Measurements from ENCODE around the gene TNFAIP1. TPM values are rescaled to one million over a fixed set of nuclear protein-coding genes. Genes with fewer than 3 reads are reported as not detected.
"Not testable (repeated sequence)": the region's sequence is repeated elsewhere in the genome, so short reads cannot be mapped to it uniquely, and the experiment has no call there.

The TNFAIP1 gene, protein sequence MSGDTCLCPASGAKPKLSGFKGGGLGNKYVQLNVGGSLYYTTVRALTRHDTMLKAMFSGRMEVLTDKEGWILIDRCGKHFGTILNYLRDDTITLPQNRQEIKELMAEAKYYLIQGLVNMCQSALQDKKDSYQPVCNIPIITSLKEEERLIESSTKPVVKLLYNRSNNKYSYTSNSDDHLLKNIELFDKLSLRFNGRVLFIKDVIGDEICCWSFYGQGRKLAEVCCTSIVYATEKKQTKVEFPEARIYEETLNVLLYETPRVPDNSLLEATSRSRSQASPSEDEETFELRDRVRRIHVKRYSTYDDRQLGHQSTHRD
- 25.7 and 30.5 TPM in 2 replicates for total RNA-seq (2014; rRNA removed; shearing (Covaris generic))

DNA sequence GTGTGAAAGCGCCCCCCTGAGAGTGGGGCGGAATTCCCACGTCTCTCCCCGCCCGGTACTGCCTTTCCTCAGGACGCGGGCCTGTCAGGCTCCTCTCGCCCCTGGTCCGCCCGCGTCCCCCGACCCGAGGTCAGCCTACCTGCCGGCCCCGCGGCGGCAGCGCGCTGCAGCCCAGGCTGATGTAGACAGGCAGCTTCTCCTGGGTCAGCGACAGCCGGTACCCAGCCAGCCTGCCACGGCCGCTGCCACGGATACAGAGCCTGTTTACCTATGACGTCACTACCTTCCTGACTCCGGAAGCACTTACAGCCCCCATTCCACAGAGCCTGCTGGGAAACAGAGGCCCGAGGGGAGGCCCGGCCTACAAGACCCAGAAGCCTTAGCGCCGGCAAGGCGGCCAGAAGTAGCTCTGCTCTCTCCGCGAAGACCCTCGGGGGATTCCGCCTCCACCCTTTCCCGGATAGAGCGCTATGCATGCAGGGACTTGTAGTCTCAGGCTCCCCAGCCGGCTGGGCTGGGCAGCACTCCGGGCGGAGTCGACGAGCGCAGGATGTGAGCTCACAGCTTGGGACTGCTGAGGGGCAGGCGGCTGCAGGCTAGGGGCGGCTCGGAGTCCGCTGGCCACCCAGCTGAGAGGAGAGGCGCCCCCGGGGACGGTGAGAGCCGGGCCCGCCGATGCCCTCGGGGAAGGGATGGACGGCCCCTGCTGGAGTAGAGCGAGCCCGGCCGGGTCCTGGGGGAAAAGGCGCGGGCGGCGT, at the start of gene TNFAIP1, which contains the start of gene IFT20:
Gene TNFAIP1, plus strand, starts transcription at position 561 of the 758 bp plus-strand sequence. CDS start 3,761 bp downstream, outside the sequence.
Gene IFT20, minus strand, starts transcription at position 272 of the 758 bp plus-strand sequence. CDS start 3,487 bp downstream, outside the sequence.
- DNase-seq (ENCODE audit: low read depth), result peak; percentile 99

DNA sequence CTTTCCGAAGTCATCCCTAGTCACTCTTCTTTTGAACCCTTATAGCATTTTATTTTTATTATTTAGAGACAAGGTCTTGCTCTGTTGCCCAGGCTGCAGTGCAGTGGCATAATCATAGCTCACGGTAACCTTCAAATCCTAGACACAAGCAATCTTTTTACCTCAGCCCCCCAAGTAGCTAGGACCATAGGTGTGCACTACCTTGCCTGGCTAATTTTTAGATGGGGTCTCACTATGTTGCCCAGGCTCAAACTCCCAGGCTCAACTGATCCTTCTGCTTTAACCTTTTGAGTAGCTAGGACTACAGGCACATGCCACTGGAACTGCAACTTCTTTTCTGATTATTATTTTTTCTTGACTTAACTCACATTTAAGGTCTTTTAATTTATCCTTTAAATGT, 49.6 kb upstream of the TNFAIP1 start:
- no peak for DNase-seq (ENCODE audit: low read depth)

DNA sequence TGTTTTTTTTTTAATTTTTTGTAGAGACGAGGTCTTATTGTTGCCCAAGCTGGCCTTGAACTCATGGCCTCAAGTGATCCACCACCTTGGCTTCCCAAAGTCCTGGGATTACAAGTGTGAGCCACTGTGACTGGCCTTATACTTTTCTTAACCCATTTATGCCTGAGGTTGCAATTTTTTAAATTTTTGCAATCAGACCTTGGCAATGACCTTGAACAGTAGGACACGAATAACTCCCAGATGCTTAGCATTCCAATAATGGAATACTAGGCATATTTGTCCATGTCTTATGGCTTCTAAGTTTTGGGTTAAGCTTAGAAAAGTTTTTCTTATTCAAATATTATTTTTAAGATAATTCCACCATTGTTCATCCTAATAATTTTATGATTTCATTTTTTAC, 44.9 kb upstream of the TNFAIP1 start:
- no peak for DNase-seq (ENCODE audit: low read depth)

DNA sequence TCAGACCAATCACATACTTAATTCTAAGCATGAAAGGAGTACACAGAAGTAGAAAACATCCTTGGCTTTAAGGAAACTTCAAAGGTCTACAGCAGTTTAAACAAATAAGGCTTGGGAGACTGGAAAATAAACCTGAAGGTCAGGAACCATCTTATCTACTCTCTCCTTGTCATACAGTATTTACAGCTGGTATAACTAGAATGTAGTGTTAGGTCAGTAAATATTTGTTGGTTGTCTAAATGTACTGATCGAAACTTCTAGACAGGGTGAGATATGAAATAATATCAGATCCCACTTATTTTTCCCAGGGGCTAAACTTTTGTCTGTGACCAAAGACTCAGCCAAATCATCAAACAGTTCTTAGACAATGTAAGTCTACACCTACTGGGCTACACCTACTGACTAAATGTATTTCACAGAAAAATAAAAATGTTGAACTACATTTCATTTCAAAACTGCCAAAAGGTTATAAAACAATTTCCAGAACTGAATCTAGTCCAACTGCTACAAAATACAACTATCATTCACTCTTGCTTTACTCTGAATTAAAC, 43.7 kb upstream of the TNFAIP1 start:
- no peak for DNase-seq (ENCODE audit: low read depth)

DNA sequence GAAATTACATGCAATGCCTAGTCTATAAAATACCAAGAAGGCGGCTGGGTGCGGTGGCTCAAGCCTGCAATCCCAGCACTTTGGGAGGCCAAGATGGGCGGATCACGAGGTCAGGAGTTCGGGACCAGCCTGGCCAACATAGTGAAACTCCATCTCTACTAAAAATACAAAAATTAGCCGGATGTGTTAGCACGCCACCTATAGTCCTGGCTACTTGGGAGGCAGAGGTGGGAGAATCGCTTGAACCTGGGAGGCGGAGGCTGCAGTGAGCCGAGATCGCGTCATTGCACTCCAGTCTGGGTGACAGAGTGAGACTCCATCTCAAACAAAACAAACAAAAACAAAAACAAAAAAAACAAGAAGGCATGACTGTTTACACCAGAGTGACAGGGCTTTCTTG, 42.7 kb upstream of the TNFAIP1 start:
- not testable (repeated sequence) for DNase-seq (ENCODE audit: low read depth)

DNA sequence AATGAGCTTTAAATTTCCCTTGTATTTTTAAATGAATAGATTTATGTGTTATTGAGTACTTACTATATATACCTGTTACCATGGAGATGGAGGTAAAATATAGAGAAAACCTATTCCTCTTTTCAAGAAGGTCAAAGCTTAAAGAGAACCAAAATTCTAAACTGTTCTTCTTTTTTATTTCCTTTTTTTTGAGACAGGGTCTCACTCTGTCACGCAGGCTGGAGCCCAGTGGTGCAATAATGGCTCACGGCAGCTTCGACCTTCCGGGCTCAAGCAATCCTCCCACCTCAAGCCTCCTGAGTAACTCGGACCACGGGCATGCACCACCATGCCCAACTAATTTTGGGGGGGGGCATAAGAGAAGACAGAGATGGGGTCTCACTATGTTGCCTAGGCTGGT, 41.6 kb upstream of the TNFAIP1 start:
- no peak for DNase-seq (ENCODE audit: low read depth)

DNA sequence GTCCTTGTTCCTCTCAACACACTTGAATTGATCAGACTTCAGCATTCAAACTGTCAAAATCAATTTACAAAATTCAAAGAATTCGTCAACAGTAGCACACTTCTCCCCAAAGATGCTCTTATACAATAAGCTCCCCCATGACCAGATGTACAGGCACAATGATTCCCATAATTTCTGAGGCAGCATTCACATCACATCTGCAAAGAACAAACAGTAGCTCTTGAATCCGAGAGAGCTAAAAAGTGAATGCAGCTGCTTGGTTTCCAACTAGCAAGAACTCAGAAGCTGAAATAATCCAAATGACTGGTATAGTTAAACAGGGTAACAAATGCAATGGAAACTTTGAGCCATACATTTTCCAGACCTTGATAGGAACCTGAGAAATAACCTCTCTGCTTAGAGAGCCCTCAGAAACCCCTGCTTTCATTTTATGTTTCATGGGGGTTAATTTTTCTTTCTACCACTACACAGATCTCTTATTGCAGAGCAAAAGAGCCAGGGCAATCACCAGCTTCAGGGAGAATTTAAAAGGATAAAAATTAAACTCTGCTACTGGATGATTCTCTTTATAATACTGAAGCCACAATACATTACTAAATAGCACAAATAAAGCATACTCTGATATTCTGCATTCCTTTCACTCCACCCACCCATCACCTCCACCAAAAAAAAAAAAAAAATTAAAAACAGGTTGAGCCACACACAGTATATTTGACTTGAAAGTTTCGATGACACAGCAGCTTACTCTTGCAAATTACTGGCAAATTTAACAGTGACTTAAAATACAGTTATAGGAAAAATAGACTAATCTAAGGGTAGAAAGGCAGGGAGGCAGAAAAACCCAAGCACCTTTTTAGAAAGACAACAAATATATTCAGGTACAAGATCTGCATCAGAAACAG, 39.6 kb upstream of the TNFAIP1 start:
- DNase-seq (ENCODE audit: low read depth), result no peak

DNA sequence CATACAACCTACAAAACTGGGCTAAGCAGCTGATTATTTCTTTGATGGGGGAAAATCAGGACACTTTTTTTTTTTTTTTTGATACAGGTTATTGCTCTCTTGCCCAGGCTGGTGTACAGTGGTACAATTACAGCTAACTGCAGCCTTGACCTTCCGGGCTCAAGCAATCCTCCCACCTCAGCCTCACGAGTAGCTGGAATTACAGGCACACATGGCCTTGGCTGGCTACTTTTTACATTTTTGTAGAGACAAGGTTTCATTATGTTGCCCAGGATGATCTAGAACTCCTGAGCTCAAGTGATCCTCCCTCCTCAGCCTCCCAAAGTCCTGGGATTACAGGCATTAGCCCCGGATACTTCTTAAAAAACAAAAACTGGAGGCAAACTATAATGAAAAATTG, 37.1 kb upstream of the TNFAIP1 start:
- no peak for DNase-seq (ENCODE audit: low read depth)

DNA sequence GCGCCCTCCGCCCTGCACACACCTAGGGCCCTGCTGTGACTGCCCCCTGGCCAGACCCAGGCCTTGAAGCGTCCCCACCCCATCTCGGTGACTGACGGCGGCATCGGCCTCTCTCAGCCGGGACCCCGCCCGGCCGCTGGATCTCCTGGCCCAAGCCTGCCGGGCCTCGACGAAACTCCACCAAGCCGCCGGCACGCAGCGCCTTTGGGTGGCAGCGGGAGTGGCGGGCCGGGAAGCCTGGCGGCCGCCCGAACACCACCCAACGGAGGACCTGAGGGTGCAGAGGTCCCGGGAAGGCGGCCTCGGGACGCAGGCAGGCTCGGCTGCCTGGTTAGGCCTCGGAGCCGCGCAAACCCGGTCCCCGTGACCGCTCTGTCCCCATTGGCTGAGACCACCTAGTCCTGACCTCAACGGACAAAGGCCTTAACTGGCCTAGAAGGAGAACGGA, 28.6 kb upstream of the TNFAIP1 start:
- DNase-seq (ENCODE audit: low read depth), result no peak

DNA sequence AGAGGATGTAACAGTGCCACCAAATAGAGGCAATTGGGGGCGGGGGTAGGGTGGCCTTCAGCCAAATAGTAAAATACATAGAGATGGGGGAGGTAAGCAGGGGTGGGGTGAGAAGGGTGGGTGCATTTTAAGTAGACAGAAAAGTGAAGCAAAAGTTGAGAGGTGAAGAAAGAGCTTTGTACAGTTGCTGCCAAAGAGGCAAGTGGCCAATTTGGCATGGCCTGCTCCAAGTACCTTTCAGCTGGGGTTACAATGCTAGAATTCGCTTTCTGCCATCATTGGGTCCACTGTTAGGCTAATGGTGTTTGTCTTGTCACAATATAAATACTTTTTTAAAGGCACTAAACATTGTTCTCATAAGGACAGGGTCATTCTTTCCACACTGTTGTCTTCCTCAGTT, 21.7 kb upstream of the TNFAIP1 start:
- DNase-seq (ENCODE audit: low read depth), result no peak

DNA sequence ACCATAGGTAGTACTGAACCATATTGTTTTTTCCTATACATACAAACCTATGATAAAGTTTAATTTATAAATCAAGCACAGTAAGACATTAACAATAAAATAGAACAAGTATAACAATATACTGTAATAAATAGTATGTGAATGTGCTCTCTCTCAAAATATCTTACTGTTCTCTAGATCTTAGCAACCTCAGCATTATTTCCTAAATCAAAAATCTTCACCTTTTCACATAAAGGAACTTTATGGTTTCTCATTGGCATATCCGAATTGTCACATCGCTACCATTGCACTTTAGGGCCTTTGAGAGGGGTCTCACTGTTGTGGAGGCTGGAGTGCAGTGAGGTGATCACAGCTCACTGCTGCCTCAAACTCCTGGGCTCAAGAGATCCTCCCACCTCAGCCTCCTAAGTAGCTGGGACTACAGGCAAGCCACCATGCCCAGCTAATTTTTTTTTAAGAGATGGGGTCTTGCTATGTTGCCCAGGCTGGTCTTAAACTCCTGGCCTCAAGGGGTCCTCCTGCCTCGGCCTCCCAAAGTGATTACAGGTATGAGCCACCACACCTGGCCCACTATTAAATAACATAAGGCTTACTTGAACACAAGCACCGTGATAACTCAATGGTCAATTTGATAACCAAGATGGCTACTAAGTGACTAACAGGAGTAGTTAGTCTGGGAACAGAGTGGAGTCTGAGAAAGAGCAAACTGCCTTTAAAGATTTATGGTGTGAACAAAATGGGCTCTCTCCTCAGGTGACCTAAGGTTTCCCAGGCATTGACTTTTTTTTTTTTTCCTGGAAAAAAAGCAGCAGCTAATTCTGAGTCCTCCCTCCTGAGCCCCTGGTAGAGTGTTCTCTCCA, 19.5 kb upstream of the TNFAIP1 start:
- no peak for DNase-seq (ENCODE audit: low read depth)

DNA sequence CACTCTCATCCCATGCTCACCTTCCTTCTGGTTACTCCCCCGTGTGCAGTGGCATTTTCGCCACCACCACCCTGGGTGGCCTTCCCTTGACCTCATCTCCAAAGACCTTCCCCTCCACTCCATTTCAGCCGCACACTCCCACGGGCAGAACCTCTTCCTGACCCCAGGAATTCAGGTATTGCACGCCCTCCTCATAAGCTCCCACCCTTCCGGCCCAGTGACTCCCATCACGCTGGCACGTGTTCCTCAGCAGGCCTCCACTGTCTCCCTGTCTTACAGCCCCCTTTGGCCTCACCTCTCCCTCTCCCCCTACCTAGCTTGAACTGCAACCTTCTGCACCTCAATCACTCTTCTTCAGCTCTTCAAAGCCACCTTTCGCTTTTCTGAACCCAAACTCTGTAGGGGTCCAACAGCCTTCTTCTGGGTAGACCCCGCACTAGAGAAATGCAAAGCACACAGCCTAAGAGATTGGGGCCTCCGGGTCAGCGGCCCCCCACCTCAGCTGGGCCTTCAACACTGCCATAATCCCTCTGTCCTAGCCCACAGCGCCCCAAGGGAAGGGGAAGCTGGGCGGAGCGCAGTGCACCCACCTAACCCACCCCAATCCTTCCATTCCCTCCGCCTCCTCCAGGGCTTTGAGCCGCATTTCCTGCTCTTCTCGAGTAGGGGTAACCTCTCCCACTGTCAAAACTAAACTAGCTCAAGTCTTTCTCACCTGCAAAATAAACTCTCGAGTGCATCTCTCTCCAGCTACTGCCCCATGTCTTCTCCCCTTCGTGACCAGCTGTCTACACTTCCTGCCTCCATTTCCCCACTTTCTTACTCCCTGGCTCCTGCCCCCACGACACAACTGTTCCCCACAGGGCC, 18.2 kb upstream of the TNFAIP1 start:
- DNase-seq (ENCODE audit: low read depth), result no peak

DNA sequence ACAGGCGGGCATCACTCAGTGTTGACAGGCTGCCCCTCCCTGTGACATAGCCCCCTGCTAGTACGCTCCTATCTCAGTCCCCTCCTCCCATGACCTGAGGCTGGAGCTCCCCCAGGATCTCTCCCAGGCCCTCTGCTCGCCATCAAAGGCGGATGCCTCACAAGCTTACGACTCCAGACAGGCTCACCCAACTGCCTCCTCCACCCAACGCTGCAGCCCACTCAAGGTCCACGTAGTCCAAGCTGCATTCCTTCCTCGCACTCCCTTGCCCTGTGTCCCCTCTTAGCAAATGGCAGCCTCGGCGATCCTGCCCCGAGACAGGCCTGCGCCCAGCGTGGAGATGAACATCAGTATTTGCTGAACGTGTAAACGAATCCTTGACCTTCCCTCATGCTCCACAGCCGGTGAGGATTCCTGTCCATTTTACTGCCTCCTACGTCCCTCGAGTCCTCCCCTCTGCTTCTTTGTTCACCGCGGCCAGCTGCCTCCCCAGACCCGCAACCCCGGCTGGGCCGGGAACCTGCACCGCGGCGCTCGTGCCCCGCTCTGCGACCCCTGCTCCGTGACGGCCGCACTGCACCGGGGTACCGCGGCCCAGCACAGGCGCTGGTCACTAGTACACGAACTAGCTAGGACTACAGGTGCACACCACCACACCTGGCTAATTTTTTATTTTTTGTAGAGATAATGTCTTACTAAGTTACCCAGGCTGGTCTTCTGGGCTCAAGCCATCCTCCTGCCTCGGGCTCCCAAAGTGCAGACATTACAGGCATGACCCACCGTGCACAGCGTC, 17.4 kb upstream of the TNFAIP1 start:
- DNase-seq (ENCODE audit: low read depth), result no peak

DNA sequence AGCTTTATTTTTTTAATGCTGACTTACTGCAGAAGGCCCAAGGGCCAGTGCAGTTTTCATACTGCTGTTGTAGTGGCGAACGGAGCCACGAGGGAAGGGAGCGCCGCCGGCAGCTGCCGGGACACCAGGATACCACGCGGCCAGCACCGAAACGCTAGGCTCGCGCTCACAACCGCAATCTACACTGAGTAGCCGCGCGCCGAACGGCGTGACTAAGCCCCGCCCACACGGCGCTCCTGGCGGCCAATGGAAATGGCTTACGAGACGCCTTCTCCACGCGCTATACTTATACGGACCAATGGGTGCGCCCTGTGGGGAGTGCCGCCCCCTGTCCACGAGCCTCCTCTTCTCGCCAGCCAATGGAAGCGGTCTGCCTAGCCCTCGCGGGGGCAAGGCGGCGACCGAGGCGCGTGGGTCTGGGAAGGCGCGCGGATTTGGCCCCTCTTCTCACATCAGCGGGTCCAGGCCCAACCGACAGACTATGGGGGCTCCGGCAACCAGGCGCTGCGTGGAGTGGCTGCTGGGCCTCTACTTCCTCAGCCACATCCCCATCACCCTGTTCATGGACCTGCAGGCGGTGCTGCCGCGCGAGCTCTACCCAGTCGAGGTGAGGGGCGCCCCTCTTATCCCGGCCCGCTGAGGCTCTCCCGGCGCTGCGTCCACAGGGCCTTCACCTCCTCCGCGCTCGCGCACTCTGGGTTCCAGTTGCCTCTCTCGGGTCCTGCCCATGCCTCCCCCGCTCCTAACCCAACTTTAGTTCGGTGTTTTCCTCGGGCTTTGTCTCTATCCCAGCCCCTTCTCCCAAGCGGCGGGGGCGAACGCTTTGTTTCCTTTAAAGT, 16.6 kb upstream of the TNFAIP1 start, which contains the start of gene TMEM97:
Gene TMEM97, plus strand, starts transcription at position 442 of the 839 bp plus-strand sequence. Its CDS starts 40 bp downstream, at position 482.
- peak; percentile 96 for DNase-seq (ENCODE audit: low read depth)

DNA sequence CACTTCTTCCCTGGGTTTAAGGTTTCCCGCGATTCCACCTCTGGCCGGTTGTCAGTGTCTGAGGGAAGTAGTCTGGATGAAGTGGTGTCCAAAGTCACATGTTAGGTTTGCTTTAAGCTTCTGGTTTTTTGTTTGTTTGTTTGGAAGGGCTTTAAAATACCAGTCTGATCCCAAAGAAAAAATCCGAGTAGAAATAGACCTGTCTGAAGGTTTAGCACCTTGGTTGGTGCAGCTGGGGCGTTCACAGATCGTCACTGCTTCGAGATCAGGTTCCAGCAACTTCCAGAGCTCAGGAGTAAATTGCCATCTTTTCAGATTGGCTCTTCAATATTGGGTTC, 16.0 kb upstream of the TNFAIP1 start:
- no peak for DNase-seq (ENCODE audit: low read depth)

DNA sequence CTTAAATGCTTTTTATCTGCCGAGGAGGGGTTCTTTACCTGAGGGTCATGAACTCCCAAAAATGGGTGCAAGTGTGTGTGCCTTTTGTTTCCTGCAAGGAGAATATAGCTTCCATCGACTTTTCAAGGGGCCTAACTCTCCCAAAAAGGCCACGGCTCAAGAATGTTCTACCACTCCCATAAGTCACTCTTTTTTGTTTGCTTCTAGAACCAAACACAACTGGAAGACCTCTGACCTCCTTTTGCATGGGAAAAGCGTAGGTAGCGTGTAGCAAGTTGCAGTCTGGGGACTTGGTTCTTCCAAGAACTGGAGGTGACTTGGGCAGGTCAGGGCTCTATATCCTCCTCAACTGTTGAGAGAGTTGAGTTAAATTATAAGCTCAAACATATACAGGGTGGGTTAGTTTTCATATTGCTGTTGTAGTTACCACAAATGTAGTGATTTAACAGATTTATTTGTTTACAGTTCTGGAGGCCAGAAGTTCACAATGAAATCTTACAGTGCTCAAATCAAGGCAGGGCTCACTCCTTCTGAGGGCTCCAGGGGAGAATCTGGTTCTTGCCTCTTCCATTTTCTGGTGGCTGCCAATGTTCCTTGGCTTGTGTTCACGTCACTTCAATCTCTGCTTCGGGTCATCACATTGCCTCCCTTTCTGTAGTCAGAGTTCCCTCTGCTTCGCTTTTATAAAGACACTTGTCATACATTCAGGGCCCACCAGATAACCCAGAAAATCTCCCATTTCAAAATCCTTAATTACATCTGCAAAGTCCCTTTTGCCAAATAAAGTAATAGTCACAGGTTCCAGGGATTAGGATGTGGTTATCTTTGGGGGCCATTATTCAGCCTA, 15.1 kb upstream of the TNFAIP1 start:
- no peak for DNase-seq (ENCODE audit: low read depth)

DNA sequence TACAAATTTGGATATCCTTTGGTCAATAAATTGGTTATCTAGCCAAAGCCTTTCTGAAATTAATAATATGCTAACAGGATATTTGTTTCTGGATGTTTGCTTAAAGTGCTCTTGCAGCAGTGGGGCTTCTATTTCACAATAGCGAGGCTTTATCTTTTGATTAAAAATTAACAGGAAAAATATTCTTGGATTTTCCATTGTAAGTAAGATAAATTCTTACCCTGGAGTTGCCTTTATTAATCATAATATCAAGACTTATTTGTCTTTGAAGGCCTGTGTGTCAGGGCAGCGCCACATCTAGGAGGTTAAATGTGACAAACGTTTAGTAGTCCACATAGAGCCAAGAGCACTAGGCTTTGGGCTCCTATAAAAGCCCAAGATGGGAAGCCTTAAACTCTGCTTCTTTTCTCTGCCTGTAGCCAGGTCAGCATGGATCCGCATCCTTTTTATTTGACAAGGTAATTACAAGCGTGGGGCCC, 11.3 kb upstream of the TNFAIP1 start:
- no peak for DNase-seq (ENCODE audit: low read depth)

Measured in RPMI7951 (cell line).